Activated T-cell treated with anti-CD3 and anti-CD28 coated beads, Interleukin-2, amount 50 U/mL, for 24 hours (primary cell): ENCODE measurements around the gene SUPV3L1.
A peak's percentile ranks its signal among the peaks of the same experiment; 100 is the strongest.

Experiments used
- DNase-seq: peaks from one replicate; pipeline ENCODE4 v3.0.0-alpha.2; 2020
- H3K27ac Mint-ChIP-seq: 2 replicates; pipeline ENCODE4 v1.8.0; 2020; ENCODE audit warnings: mild to moderate bottlenecking, mixed read lengths
- H3K27me3 Mint-ChIP-seq: 2 replicates; pipeline ENCODE4 v1.8.0; 2020; ENCODE audit warnings: mixed read lengths
- H3K36me3 Mint-ChIP-seq: 2 replicates; pipeline ENCODE4 v1.8.0; 2020; ENCODE audit warnings: low read depth, mixed read lengths
- H3K4me1 Mint-ChIP-seq: 2 replicates; pipeline ENCODE4 v1.8.0; 2020; ENCODE audit warnings: low read depth, mixed read lengths
- H3K4me3 Mint-ChIP-seq: 2 replicates; pipeline ENCODE4 v1.8.0; 2020; ENCODE audit warnings: mild to moderate bottlenecking, moderate library complexity, mixed read lengths
- H3K9me3 Mint-ChIP-seq: 2 replicates; pipeline ENCODE4 v1.8.0; 2020; ENCODE audit warnings: mixed read lengths

Gene SUPV3L1

GRCh38 chr10:69215405-69216171, 35.6 kb downstream of the SUPV3L1 start:
- no peaks in the 10 kb centered on the region for H3K27me3 Mint-ChIP-seq
- peaks cover 33% of the 10 kb centered on the region for H3K4me1 Mint-ChIP-seq
- H3K4me3 Mint-ChIP-seq = peak overlapping the region; percentile 37
- no peak for DNase-seq
- H3K9me3 Mint-ChIP-seq = no peaks in the 10 kb centered on the region
- H3K27ac Mint-ChIP-seq = peak overlapping the region; percentile 81
- H3K36me3 Mint-ChIP-seq = no peaks in the 10 kb centered on the region

GRCh38 chr10:69216577-69217118, 36.6 kb downstream of the SUPV3L1 start:
- no peak overlapping the region for H3K27ac Mint-ChIP-seq
- no peak for DNase-seq
- no peaks in the 10 kb centered on the region for H3K27me3 Mint-ChIP-seq
- no peak overlapping the region for H3K4me3 Mint-ChIP-seq
- no peaks in the 10 kb centered on the region for H3K36me3 Mint-ChIP-seq
- peaks cover 41% of the 10 kb centered on the region for H3K4me1 Mint-ChIP-seq
- no peaks in the 10 kb centered on the region for H3K9me3 Mint-ChIP-seq

- H3K27ac Mint-ChIP-seq = no peak overlapping the region
- H3K27me3 Mint-ChIP-seq = no peaks in the 10 kb centered on the region
- no peak overlapping the region for H3K4me3 Mint-ChIP-seq
- no peaks in the 10 kb centered on the region for H3K9me3 Mint-ChIP-seq
- DNase-seq = no peak
- H3K4me1 Mint-ChIP-seq = peaks cover 47% of the 10 kb centered on the region
- no peaks in the 10 kb centered on the region for H3K36me3 Mint-ChIP-seq
Measured at GRCh38 chr10:69217119-69217754, 37.2 kb downstream of the SUPV3L1 start.

DNA sequence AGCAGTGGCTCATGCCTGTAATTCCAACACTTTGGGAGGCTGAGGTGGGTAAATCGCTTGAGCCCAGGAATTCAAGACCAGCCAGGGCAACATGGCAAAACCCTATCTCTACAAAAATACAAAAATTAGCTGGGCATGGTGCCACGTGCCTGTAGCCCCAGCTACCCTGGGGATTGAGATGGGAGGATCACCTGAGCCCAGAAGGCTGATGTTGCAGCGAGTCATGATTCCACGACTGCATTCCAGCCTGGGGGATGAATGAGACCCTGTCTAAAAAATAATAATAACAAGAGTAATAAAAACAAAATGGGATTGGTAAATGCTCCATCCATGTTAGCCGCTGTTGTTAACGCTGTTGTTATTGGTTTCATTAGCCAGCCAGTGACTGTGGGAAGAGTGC, 38.8 kb downstream of the SUPV3L1 start:
- Mint-ChIP-seq H3K9me3 (no peaks in the 10 kb centered on the region), H3K27me3 (no peaks in the 10 kb centered on the region), H3K27ac (no peak overlapping the region), H3K4me3 (no peak overlapping the region), H3K4me1 (peaks cover 53% of the 10 kb centered on the region), H3K36me3 (no peaks in the 10 kb centered on the region)
- DNase-seq = no peak

GRCh38 chr10:69220041-69220451, 40.0 kb downstream of the SUPV3L1 start, which contains the start of gene HKDC1:
TSS of gene HKDC1 (plus strand) at chr10:69220332. CDS start at chr10:69220436, 104 bp downstream.
- Mint-ChIP-seq H3K27ac (no peak within 1 kb of the TSS), H3K36me3 (no peaks in the 10 kb centered on the region), H3K27me3 (no peaks in the 10 kb centered on the region), H3K4me3 (no peak within 1 kb of the TSS), H3K9me3 (no peaks in the 10 kb centered on the region), H3K4me1 (peaks cover 48% of the 10 kb centered on the region)
- no peak for DNase-seq

GRCh38 chr10:69220507-69220906, 40.5 kb downstream of the SUPV3L1 start:
- Mint-ChIP-seq H3K9me3 (no peaks in the 10 kb centered on the region), H3K27me3 (no peaks in the 10 kb centered on the region), H3K4me3 (no peak overlapping the region), H3K4me1 (peaks cover 47% of the 10 kb centered on the region), H3K36me3 (no peaks in the 10 kb centered on the region), H3K27ac (no peak overlapping the region)
- DNase-seq = no peak

DNA sequence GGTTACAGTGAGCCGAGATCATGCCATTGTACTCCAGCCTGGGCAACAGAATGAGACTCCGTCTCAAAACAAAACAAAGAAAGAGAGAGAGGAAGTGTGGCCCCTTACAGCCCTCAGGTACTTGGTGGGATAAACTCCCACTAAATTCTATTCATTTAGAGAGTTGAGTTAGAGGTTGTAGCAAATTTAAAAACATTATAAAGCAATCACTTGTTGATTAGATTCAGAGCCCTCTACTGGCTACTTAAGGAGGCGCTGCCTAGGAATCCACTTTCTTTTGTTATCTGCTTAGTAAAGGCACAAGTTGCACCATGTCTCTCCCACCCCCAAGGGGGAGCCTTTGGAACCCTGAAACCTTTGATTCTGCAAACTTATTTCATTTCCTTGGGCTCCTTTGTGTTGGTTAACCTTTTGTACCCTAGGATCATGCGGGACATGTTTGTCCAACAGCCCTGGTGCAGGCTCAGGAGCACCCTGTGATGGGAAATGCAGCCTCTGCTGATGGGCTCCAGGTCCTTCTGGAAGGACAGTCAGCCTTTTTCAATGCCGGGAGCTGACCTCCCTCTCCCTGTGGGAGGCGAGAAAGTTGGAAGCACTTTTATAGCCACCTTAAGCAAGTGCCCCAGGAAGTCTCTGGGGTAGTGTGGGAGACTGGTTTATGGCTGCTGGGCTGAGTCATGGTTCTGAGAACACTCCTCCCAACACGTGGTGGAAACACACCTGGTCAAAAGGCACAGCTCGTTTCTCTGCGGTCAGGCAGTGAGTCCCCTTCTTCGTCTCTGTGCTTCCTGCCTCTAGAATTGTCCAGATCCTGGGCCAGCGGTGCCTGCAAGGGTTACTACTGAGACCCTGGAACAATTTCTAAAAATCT, 42.4 kb downstream of the SUPV3L1 start:
- H3K4me1 Mint-ChIP-seq = peaks cover 39% of the 10 kb centered on the region
- peak; percentile 77 for DNase-seq
- peak overlapping the region; percentile 59 for H3K4me3 Mint-ChIP-seq
- H3K27me3 Mint-ChIP-seq = no peaks in the 10 kb centered on the region
- H3K36me3 Mint-ChIP-seq = no peaks in the 10 kb centered on the region
- peak overlapping the region; percentile 95 for H3K27ac Mint-ChIP-seq
- no peaks in the 10 kb centered on the region for H3K9me3 Mint-ChIP-seq

- peaks cover 44% of the 10 kb centered on the region for H3K4me1 Mint-ChIP-seq
- DNase-seq = no peak
- peak overlapping the region; percentile 95 for H3K27ac Mint-ChIP-seq
- H3K36me3 Mint-ChIP-seq = no peaks in the 10 kb centered on the region
- no peaks in the 10 kb centered on the region for H3K9me3 Mint-ChIP-seq
- H3K4me3 Mint-ChIP-seq = peak overlapping the region; percentile 59
- H3K27me3 Mint-ChIP-seq = no peaks in the 10 kb centered on the region
Measured at GRCh38 chr10:69223028-69223342, 43.0 kb downstream of the SUPV3L1 start.

DNA sequence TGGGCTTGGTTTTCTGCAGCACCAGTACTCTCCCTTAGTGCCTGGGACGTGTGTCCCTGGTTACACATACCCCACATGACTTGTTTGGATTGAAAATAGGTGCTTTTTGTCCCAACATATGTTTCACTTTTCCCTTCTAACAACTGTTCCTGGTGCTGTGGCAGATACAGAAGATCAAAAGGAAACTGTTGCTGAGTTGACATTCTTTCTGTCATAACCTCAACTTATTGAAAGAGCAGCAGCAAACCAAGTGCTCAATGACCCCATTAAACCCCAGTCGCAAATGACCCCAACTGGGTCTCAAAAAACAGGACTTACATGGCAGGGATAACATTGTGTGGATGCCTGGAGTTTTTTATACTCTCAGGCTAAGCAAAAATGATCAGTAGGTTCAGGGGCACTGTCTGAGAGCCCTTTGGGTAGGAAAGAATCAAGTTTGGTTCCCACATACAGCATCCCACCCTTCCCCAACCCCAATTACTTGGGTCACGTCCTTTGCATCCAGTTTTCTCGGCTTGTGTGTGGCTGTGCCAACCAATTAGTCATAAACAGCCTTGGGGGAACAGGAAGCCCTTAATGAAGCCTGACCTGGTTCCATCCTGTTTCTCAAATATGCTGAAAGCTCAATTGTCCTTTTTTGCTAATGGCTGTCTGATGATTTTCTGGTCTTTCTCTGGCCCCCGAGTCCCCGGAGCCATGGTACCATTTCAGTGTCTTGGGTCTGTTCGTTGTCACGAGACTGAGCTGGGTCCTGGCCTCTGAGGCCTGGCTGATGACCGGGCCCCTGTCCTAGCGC, 45.0 kb downstream of the SUPV3L1 start:
- no peak for DNase-seq
- Mint-ChIP-seq H3K27me3 (no peaks in the 10 kb centered on the region), H3K4me1 (peaks cover 65% of the 10 kb centered on the region), H3K4me3 (no peak overlapping the region), H3K9me3 (no peaks in the 10 kb centered on the region), H3K36me3 (no peaks in the 10 kb centered on the region), H3K27ac (no peak overlapping the region)

- Mint-ChIP-seq H3K9me3 (no peaks in the 10 kb centered on the region), H3K27me3 (no peaks in the 10 kb centered on the region), H3K36me3 (no peaks in the 10 kb centered on the region), H3K4me3 (no peak overlapping the region), H3K27ac (no peak overlapping the region), H3K4me1 (peaks cover 63% of the 10 kb centered on the region)
- no peak for DNase-seq
Measured at GRCh38 chr10:69225681-69226080, 45.6 kb downstream of the SUPV3L1 start.

DNA sequence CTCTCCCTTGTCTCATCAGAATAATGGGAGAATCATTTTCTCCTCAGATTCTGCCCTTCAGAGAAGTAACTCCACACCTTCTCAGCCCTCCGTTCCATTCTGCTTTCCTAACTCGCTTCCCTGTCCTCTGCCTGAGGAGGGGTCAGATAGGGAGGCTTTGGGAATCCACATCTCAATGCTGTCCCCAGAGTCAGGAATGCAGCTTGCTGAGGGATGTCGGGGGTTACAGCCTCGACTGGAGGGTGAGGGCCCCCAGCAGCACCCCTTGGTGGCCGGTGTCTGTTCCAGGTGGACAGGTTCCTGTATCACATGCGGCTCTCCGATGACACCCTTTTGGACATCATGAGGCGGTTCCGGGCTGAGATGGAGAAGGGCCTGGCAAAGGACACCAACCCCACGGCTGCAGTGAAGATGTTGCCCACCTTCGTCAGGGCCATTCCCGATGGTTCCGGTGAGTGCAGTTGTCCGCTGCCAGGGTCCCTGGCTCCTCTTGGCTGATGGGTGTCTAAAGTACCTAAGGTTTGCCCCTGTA, 47.0 kb downstream of the SUPV3L1 start:
- no peaks in the 10 kb centered on the region for H3K27me3 Mint-ChIP-seq
- H3K4me1 Mint-ChIP-seq = peaks cover 52% of the 10 kb centered on the region
- no peak overlapping the region for H3K27ac Mint-ChIP-seq
- H3K9me3 Mint-ChIP-seq = no peaks in the 10 kb centered on the region
- no peak for DNase-seq
- H3K36me3 Mint-ChIP-seq = no peaks in the 10 kb centered on the region
- H3K4me3 Mint-ChIP-seq = no peak overlapping the region

GRCh38 chr10:69228151-69228550, 48.1 kb downstream of the SUPV3L1 start:
- no peak for DNase-seq
- Mint-ChIP-seq H3K27me3 (no peaks in the 10 kb centered on the region), H3K4me3 (no peak overlapping the region), H3K36me3 (no peaks in the 10 kb centered on the region), H3K9me3 (no peaks in the 10 kb centered on the region), H3K27ac (no peak overlapping the region), H3K4me1 (peaks cover 48% of the 10 kb centered on the region)

- peak overlapping the region; percentile 86 for H3K27ac Mint-ChIP-seq
- DNase-seq = no peak
- H3K9me3 Mint-ChIP-seq = no peaks in the 10 kb centered on the region
- H3K4me1 Mint-ChIP-seq = peaks cover 47% of the 10 kb centered on the region
- H3K4me3 Mint-ChIP-seq = peak overlapping the region; percentile 66
- H3K36me3 Mint-ChIP-seq = no peaks in the 10 kb centered on the region
- H3K27me3 Mint-ChIP-seq = no peaks in the 10 kb centered on the region
Measured at GRCh38 chr10:69229616-69229916, 49.5 kb downstream of the SUPV3L1 start.

GRCh38 chr10:69230128-69230527, 50.1 kb downstream of the SUPV3L1 start:
- Mint-ChIP-seq H3K27ac (peak overlapping the region; percentile 86), H3K27me3 (no peaks in the 10 kb centered on the region), H3K9me3 (no peaks in the 10 kb centered on the region), H3K4me3 (no peak overlapping the region), H3K36me3 (no peaks in the 10 kb centered on the region), H3K4me1 (peaks cover 42% of the 10 kb centered on the region)
- no peak for DNase-seq
